NCI-H345 (cell line): ENCODE results near the gene NKAPD1.
"Not testable (repeated sequence)": the region's sequence is repeated elsewhere in the genome, so short reads cannot be mapped to it uniquely, and the experiment has no call there.

ENCODE experiments used
- DNase-seq: peaks from one replicate; lab custom pipeline; 2025; lab: John Stamatoyannopoulos, UW

Gene NKAPD1

DNA sequence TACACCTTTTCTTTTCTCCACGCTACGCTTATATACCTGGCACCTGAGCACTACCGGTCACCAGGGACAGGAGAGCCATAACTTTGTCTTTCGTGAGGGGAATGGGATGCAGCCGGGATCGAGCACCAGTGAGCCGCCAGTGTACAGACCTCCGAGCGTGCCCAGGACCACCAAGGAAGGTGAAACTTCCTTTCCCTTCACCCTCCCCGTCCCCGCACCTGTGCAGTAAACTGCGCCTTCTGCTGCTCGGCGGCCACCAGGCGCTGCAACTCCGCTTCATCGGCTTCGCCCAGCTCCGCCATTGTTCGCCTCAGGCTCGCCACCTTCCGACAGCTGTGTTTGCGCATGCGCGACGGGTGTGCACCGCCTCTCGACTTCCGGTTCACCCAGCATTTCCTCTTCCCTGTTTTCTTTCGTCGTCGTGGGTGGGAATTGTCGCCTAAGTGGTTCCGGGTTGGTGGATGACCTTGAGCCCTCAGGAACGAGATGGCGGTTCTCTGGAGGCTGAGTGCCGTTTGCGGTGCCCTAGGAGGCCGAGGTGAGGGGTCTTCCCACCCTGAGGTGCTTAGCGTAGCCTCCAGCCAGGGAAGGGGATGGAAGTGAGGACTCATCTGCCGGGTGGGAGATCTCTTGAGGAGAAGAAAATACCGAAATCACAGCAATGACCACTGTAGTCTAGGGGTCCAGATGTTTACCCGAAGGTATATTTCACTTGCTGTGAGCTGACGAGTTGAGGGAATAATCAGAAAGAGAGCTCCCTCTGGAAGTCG, 12.5 kb downstream of the NKAPD1 start, which contains the start of the genes SDHD and TIMM8B:
Gene SDHD, plus strand, starts transcription at position 452 of the 770 bp plus-strand sequence. Its CDS starts 35 bp downstream, at position 487.
Gene TIMM8B, minus strand, starts transcription at position 335 of the 770 bp plus-strand sequence. Its CDS starts 33 bp downstream, at position 302.
- peak; percentile 97 for DNase-seq

DNA sequence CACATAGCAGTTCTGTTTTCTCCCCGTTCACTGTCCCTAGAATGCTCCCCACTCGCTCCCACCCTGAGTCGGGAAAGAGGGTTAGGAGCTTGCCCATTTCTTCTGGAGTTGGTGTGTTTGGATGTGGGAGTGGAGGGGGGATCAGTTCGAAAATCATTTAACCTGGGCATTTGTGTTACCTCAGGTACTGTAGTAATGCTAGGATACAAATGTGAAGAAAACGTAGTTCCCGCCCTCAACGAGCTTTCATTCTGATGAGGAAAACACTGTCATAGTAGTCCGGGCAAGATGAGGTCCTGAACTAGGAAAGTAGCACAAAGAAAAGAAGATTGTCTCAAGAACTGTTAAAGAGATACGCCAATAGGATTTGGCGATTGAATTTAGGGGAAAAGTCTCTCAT, 13.1 kb downstream of the NKAPD1 start:
- no peak for DNase-seq

DNA sequence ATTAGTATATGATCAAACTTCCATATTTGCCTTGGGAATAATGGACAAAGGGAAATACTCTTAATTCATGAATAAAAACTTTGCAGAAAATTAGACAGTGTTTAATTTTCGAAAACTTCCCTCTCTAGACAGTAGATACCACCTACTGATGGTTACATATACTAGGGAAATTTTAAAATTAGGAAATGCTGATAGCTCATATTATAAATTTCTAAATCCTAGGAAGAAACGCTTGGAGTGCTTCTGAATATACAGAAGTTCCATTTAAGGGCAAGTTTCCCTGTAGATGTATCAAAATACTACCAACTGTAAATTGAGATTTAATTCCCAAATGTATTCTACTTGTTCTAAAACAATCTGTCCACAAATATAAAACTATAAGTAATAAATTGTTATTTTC, 21.2 kb downstream of the NKAPD1 start:
- DNase-seq, result not testable (repeated sequence)

DNA sequence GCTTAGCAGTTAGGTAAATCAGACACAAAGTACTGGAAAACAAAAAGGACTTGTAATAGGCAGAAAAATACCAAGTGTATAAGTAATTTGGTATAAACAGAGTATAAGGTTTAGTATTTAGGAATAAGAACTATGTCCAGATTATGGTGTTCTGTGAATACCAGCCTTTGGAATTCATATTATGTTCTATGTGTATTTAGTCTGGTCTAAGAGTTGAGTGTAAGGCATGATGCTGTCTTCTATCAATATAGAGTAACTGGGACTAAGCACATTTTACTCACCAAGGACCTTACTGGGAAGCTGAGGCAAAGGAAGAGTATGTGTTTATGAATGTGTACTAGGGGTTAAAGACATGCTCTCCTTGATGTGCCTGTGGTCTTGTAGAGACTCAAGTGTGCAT, 22.1 kb downstream of the NKAPD1 start:
- no peak for DNase-seq

DNA sequence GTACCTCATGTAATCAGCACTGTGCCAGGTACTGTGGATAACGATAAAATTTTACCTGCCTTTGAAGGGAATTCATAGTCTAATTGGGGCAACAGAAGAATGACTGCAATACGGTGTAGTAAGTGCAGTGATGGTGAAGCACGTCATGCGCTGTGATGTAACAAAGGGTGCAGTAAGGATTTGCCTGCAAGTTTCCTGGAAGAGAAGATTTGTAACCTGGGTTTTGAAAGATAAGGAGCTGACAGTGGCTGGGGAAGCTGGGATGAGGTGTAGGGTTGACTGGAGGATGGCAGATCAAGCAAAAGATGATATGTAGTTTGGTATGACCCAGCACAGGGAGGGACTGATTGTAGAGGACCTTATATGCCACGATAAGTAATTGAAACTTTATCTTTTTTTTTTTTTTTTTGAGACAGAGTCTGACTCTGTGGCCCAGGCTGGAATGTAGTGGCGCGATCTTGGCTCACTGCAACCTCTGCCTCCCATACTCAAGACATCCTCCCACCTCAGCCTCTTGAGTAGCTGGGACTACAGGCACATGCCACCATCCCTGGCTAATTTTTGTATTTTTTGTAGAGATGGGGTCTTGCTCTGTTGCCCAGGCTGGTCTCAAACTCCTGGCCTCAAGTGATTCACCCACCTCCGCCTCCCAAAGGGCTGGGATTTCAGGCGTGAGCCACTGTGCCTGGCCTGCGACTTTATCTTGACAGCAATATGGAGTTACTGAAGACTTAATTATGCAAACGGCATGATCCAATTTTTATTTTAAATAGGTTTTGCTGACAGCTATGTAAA, 23.8 kb downstream of the NKAPD1 start:
- DNase-seq, result no peak

DNA sequence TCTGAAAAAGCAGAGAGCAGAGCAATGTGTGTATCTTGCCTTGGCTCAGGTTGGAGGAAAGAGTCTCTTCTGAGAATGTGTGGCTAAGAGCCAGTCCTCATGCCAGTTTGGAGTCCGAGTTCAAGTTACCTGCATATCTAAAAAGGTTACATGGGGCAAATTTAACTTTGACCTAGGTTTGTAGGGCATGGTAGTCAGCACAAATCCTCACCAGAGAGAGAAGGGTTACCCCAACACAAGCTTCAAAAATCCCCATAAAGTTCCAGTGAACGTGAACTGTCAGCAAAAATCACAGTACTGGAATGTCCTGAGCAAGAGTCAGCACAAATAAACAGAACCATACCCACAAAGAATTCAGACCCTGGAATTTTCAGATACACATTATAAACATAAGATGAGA, 26.4 kb downstream of the NKAPD1 start:
- no peak for DNase-seq

DNA sequence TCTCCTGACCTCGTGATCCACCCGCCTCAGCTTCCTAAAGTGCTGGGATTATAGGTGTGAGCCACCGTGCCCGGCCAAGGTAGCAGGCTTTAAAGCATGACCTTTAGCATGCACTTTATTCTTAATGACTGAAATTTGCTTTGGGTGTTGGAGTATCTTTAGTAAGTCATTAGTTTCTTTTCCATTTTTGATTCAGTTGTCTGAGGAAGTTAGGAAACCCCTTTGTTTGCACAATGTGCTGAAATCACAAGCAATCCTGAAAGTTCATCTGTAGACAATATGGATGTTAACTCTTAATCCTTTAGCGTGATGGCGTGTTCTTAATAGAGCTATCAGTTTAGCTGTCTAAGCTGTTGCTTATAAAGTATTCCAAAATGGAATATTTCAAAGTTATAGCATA, 29.3 kb downstream of the NKAPD1 start:
- DNase-seq, result no peak

DNA sequence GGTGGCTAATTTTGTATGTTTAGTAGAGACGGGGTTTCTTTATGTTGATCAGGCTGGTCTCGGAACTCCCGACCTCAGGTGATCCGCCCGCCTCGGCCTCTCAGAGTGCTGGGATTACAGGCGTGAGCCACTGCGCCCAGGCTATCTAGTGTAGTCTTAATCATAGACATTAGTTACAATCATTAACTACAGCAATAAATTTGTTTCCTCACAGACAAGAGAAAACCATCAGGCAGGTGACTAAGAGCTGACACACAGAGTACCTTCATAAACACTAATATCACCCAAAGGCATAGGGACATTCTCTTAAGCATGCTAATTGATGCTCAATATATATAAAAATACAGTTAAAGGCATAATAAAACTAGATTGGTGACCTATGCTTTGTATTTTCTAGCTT, 32.0 kb downstream of the NKAPD1 start:
- DNase-seq, result no peak

DNA sequence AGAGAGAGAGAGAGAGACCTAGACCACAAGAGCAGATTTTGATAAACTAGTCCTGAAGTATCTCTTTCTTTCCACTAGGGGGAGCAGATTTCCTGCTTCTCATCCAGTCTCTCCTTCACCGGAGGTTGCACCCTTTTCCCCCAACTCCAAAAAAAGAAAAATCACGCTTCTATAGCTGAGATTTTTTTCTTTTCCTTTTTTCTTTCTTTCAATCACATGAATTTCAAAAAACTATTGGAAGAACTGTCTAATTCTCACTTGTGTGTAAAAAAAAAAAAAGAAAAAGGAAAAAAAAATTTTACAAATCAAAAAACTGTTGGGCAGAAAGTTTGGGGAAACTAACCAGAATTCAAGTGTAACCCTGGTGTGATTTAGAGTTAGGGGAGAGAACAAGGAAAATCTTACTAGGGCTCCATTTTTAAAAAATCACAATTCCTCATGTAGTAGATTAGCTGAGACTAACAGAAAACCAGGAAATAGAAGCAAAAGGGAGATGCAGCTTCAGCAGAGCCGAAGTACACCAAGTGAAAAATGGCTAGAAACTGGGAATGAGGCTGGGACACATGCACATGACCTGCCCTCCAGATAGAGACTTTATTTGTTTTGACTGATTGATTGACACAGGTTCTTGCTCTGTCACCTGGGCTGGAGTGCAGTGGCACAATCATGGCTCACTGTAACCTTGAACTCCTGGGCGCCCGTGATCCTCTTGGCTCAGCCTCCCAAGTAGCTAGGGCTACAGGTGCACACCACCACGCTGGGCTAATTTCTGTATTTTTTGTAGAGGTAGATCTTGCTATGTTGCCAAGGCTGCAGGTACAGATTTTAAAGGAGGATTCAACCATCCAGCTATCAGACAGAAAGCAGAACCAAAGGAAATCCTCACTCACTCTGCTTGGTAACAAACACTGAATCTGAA, 39.7 kb downstream of the NKAPD1 start:
- peak; percentile 55 for DNase-seq

DNA sequence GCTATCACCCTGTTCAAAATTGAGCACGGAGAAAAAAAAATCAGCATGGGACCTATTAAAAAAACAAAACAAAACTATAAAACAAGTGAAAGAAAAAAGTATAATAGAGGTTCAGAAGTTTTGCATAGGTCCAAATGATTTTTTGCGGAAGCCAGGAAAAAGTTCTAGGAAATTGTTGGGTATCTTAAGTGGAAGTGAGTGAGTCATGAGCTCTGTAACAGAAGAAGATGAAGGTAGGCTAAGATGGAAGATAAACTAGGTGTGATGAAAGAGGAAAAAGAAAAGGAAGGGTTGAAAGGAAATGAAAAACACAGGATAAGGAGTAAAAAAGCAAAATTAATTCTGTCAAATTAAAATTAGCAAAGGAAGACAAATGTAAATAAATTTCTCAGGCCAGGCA, 40.4 kb downstream of the NKAPD1 start:
- no peak for DNase-seq

DNA sequence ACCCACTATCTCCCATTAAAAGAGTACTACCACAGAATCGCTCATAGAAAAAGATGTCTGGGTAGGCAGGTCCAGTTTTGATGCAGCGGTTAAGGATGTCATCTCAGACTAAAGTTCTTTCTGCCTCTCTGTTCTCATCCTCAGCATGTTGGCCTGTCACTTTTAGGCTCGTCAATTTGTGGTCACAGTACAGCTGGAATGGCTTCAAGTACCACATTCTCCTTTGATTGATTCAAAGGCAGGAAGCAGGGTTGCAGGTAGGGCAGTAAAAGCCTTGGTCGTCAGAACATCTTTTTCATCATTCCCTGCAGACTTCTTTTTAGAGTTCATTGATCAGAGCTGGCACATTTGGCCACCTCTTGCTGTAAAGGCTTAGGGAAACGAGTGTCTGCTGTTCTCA, 41.3 kb downstream of the NKAPD1 start:
- no peak for DNase-seq

DNA sequence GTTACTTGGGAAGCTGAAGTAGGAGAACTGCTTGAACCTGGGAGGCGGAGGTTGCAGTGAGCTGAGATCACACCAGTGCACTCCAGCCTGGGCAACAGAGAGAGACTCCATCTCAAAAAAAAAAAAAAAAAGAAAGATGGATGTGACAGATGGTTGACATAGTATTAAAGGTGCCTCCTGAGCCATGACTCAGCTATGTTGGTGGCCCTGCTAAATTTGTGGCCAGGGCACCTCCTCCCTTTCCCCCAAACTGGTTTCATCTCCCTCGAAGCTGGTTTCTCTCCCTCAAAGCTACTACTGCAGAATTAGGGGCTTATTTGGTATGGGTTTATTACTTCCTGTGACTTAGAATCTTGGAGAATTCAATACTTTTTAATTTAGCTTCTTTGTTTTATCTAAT, 44.1 kb downstream of the NKAPD1 start:
- no peak for DNase-seq

DNA sequence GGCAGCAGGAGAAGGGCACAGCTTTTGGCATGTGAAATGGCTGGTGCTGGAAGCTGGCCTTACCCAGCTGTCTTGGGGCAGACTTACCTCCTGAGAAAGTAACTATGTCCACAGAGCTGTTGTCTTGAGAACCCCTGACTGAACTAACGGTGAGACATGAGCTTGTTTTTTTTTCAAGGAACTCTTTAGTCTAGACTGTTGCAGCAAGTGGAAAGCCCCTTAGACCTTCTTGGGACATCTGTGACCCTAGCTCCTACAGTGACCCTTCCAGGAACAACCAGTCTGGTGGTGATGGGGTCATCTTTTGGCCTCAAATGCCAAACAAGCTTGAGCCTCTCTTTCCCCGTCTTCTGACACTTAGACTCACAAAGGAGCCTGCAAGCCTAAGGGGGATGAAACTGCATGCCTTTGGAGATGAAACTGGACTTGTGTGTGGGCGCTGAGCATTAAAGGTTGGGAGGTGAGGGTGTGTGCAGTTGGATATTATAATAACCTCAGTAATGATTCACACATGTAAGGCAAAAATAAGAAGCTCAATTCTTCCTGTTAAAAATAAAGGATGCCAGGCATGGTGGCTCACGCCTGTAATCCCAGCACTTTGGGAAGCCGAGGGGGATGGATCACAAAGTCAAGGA, 48.0 kb downstream of the NKAPD1 start:
- DNase-seq, result no peak

DNA sequence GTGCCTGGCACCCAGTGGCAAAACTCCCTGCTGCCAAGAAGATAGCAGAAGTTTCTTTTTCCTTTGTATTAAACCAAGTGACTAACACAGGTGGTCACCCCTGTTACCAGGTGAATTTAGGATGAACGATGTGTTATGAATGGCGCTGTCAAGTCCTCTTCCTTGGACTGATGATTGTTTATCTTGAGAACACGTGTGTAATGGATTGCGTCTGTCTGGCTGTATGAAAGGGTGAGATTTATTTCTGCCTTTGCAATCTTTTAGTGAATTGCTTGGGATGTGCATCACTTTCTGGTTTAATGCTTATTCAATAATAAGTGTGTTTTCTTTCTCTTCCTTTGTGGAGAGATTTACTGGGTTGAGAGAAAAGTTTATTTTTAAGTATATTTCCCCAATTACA, 49.0 kb downstream of the NKAPD1 start:
- no peak for DNase-seq

DNA sequence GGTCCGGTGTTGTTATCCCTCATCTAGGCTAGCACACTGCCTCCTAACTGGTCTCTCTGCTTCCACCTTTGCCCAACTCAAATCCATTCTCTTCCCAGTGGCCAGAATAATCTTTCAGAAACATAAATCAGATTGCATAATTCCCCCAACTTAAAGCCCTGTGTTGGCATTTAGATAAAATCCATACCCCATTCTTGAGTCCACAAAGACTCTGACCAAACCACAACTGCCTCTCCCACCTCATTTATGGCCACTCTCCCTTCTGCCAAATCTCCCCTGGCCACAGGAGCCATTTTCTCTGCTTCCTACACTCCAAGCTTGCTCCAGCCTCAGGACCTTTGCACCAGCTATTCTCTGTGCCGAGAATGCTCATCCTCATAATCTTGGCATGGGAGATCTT, 53.0 kb downstream of the NKAPD1 start:
- no peak for DNase-seq

DNA sequence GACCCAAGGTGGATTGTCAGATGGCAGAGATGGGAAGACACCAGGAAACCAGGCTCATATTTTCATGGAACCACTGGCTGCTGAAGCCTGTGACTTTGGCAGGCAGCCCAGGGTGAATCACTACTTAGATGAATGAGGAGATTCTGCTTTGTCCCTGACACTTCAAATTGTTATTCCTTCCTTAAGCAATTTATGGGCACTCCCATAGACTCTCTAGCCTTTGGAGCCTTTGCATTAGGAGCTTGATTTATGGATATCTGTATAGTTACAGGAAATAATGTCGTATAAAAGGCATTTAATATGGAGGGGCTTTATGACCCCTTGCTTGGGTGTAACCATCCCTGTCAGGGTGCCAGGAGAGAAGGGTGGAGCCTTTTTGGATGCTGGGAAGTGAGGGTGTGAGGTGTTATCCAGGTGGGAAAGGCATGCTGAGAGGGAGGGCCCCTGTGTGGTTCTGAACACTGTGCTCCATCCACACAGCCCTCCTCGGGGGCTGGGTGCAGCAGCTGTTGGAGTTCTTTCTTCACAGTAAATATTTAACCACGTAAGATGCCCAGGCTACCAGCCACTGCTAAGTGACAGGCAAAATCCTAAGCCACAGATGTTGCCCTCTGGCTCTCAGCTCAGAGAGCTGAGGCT, 54.5 kb downstream of the NKAPD1 start:
- DNase-seq, result peak; percentile 94

DNA sequence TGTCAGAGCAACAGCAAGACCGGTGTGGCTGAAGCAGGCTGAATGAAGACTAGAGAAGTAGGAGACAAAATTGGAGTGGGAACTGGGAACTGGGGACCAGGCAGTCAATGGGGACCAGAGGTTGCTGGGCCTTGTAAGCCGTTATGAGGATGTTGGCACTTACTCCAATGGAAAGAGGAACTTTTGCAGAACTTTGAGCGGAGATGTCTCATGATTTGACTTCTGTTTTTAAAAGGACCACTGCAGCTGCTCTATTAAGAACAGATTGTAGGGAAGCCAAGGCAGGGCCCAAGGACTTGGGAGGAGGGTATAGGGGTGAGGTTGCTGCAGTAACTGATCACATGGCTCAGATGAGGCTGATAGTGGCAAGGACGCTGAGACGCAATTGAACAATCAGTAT, 55.6 kb downstream of the NKAPD1 start:
- no peak for DNase-seq

DNA sequence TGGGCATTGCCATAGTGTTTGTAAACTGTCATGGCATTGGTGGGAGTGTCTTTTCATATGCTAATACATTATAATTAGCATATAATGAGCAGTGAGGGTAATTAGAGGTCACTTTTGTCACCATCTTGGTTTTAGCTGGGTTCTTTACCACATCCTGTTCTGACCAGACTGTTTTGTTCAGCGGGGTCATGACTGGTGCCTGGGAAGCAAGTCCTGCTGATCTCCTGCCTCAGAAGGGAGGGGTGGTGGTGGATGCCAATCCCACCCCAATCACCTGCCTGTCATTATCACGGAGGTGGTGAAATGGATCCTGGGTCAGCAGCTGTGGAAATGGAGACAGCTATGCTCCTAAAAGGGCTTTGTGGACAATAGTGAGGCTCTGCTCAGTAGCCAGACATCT, 58.6 kb downstream of the NKAPD1 start:
- DNase-seq, result no peak

DNA sequence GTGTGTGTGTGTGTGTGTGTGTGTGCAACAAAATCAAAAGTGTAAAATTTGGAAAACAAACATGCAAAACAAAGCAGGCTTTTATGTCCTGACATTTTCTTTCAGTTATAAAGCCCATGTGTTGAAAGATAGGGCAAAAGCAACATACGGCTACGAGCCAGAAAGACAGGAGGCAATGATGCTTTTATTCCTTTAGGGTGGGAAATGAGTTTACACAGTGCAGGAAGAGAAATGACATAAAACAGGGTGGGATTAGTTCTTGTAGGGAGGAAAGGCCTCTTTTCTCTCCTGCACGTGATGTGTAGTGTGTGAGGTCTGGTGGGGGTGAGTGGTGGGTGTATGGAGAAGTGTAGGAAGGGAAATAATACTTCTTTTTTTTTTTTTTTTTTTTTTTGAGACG, 60.4 kb downstream of the NKAPD1 start:
- DNase-seq, result no peak
